GM03348 (cell line): ENCODE data around the gene AMY1A.
"Not testable (repeated sequence)": the region's sequence is repeated elsewhere in the genome, so short reads cannot be mapped to it uniquely, and the experiment has no call there.

Experiments used
- DNase-seq: peaks from one replicate; pipeline ENCODE4 v3.0.0; 2012; ENCODE audit warnings: low spot score

The AMY1A gene

DNA sequence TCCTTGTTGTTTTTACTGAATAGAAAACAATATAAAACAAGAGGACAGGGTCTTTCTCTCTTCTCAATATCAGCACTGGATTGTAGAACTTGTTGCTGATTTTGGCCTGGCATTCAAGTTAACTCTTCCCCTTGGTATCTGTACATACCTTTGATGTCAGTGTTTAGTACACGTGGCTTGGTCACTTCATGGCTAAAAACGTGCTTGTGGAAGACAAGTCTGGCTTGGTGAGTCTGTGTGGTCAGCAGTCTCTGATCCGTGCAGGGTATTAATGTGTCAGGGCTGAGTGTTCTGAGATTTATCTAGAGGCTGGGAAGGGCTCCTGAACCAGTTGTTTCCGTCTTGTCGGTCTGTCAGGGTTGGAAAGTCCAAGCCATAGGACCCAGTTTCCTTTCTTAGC is at the start of gene AMY1A:
Gene AMY1A (plus strand): TSS at position 301 of the 400 bp plus-strand sequence. CDS start 571 bp downstream, outside the sequence.
- not testable (repeated sequence) for DNase-seq

DNA sequence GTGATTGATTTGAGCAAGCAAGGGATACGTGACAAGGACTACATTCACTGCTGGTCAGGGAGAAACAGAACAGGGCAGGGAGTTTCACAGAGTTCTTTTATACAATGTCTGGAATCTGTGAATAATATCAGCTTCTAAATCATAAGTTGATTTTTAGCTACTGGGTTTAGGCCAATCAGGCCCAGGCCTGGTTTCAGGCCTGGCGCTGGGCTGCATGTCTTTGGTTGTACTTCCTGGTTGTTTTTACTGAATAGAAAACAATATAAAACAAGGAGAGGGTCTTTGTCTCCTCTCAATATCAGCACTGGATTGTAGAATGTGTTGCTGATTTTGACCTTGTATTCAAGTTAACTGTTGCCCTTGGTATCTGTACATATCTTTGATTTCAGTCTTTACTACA is 39.2 kb upstream of the AMY1A start:
- DNase-seq: no peak

DNA sequence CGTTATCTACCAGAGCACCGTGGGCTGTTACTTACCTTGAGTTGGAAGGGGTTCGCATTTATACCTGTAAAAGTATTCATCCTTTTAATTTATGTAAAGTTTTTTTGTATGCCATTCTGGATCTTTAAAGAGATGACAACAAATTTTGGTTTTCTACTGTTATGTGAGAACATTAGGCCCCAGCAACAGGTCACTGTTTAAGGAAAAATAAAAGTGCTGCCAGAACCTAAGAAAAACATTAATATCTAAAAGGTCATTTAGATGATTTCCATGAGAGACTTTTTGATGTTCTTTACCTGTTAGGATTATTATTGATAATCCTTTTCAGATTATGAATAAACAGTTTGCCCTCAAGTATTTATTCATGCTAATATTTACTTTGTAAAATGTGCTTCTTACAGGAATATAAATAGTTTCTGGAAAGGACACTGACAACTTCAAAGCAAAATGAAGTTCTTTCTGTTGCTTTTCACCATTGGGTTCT is 38.5 kb upstream of the AMY1A start, which contains the start of gene AMY2A:
Gene AMY2A (plus strand): TSS at position 434 of the 484 bp plus-strand sequence. CDS start 14 bp downstream, at position 448.
- not testable (repeated sequence) for DNase-seq

DNA sequence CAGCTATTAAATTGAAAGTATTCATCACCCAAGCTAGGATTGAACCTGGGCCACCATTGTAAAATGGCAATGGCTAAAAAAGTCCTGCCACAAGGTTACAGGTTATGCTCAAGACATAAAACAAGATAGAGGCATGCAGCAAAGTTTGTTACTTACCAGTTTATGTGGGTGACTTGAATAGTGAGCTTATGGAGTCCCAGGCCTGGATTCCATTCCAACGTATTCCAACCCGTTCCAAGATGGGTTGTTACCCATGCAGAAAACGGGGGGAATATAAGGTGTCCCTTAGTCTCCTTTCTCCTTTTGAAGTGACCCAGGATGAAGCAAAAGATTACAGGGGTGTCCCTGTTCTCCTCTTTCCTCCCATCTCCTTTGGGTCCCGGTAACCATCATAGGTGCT is 28.1 kb upstream of the AMY1A start:
- not testable (repeated sequence) for DNase-seq

DNA sequence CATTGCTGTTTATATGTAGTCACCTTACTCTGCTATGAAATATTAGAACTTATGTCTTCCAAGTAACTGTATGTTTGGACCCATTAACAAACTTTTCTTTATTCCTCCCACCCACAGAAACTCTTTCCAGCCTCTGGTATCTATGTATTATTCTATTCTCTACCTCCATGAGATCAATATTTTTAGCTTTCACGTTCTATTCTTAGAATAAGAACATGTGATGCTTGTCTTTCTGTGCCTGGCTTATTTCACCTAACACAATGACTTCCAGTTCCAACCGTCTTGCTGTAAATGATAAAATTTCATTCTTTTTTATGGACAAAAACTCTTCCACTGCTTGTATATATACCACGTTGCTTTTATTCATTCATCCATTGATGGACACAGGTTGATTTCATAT is 14.4 kb upstream of the AMY1A start:
- DNase-seq: not testable (repeated sequence)

DNA sequence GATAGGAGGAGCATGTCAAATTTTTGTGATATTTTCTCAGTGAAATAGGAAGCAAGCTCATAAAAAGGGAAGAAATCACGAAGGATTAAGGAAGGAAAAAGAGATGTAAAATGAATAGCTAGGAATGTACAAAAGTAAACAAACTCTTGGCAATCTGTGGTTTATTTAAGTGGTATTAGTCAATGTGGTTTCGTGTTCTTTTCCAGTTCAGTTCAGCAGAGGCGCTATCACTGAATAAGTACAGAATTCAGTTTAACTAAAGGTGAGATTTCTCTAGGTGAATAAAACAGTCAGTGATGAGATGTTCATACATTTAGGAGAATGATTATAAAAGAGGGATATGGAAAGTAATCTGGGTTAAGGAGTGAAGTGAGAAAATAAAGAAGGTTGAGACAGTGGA is 11.7 kb upstream of the AMY1A start:
- not testable (repeated sequence) for DNase-seq

DNA sequence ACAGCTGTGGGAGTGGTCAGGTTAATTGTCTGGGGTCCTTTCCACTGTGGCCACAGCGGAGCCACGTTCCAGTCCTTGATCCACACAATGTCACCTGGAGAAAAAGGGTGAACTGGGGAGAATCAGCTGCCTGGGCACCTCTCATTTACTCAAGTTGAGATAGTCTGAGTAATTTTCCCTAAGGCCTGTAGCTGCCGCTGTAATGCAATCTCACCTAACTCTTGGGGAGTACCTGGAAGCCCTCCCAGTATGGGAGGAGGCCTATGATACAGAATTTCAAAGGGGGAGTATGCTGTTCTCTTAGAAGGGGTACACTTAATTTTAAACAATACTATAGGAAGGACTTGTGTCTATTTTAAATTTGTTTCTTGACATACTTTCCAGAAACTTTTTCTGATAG is 5.3 kb upstream of the AMY1A start:
- DNase-seq: not testable (repeated sequence)

DNA sequence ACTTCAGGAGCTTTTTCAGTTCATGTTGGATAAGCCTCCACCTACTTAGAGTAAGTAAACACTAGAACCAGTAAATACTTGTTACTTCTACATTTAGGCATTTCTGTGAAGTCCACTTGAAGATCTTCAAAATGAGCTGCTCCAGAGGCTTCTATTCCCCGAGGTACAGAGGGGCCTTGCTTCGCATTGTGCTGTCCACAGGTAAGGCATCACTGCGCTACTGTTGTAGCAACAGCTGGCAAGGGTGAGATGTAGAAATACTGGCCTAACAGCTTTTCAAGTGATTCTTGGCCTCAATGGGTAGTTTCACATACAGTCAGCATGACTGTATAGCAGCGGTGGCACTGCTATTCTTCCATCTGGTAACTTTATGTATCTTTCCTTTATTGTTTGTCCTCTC is 4.7 kb upstream of the AMY1A start:
- DNase-seq: not testable (repeated sequence)

DNA sequence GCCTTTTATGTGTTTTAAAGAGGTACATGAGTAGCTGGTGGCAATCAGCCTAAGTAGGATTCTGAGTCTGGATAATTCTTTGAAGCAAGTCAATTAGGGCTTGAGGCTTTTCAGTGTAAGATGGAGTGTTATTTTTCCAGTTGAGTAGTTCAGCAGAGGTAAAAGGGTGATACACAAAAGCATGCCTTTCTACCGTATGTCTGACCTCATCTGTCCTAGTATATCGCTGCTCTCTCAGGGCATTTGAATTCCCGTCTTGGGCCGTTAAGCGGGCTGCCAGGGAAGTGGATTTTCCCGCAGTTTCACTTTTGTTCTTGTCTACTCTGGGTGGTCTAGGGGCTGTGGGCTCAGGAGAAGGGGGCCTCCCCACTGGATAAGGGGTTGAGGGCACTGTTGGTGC is 1.4 kb upstream of the AMY1A start:
- not testable (repeated sequence) for DNase-seq

DNA sequence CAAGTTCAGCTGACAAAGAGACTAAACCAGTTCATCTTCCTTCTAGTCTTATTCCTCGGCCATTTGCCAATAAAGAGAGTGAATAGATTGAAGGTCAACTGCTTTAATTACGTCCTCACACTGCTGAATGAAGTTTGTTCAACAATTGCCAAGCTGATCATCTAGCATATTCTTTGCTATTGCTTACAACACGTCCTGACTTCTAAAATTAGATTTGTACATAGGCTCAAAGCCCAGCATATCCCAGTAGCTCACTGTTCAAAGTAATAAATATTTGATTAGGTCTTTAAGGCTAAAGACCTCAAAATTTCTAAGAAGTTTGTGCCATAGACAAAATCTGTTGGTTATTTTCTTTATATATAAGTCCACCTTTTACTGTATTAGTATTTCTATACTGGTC is 20.8 kb downstream of the AMY1A start:
- not testable (repeated sequence) for DNase-seq

DNA sequence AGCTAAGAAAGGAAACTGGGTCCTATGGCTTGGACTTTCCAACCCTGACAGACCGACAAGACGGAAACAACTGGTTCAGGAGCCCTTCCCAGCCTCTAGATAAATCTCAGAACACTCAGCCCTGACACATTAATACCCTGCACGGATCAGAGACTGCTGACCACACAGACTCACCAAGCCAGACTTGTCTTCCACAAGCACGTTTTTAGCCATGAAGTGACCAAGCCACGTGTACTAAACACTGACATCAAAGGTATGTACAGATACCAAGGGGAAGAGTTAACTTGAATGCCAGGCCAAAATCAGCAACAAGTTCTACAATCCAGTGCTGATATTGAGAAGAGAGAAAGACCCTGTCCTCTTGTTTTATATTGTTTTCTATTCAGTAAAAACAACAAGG is 40.5 kb downstream of the AMY1A start, which contains the start of gene AMY1B:
Gene AMY1B (minus strand): TSS at position 101 of the 400 bp plus-strand sequence. CDS start 571 bp downstream, outside the sequence.
- DNase-seq: not testable (repeated sequence)

DNA sequence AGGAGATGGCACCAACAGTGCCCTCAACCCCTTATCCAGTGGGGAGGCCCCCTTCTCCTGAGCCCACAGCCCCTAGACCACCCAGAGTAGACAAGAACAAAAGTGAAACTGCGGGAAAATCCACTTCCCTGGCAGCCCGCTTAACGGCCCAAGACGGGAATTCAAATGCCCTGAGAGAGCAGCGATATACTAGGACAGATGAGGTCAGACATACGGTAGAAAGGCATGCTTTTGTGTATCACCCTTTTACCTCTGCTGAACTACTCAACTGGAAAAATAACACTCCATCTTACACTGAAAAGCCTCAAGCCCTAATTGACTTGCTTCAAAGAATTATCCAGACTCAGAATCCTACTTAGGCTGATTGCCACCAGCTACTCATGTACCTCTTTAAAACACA is 41.9 kb downstream of the AMY1A start:
- not testable (repeated sequence) for DNase-seq

DNA sequence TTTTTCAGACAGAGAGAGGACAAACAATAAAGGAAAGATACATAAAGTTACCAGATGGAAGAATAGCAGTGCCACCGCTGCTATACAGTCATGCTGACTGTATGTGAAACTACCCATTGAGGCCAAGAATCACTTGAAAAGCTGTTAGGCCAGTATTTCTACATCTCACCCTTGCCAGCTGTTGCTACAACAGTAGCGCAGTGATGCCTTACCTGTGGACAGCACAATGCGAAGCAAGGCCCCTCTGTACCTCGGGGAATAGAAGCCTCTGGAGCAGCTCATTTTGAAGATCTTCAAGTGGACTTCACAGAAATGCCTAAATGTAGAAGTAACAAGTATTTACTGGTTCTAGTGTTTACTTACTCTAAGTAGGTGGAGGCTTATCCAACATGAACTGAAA is 45.1 kb downstream of the AMY1A start:
- DNase-seq: not testable (repeated sequence)

DNA sequence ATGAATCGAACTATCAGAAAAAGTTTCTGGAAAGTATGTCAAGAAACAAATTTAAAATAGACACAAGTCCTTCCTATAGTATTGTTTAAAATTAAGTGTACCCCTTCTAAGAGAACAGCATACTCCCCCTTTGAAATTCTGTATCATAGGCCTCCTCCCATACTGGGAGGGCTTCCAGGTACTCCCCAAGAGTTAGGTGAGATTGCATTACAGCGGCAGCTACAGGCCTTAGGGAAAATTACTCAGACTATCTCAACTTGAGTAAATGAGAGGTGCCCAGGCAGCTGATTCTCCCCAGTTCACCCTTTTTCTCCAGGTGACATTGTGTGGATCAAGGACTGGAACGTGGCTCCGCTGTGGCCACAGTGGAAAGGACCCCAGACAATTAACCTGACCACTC is 45.7 kb downstream of the AMY1A start:
- not testable (repeated sequence) for DNase-seq

DNA sequence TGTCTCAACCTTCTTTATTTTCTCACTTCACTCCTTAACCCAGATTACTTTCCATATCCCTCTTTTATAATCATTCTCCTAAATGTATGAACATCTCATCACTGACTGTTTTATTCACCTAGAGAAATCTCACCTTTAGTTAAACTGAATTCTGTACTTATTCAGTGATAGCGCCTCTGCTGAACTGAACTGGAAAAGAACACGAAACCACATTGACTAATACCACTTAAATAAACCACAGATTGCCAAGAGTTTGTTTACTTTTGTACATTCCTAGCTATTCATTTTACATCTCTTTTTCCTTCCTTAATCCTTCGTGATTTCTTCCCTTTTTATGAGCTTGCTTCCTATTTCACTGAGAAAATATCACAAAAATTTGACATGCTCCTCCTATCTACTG is 52.1 kb downstream of the AMY1A start:
- not testable (repeated sequence) for DNase-seq

DNA sequence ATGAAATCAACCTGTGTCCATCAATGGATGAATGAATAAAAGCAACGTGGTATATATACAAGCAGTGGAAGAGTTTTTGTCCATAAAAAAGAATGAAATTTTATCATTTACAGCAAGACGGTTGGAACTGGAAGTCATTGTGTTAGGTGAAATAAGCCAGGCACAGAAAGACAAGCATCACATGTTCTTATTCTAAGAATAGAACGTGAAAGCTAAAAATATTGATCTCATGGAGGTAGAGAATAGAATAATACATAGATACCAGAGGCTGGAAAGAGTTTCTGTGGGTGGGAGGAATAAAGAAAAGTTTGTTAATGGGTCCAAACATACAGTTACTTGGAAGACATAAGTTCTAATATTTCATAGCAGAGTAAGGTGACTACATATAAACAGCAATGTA is 54.8 kb downstream of the AMY1A start:
- DNase-seq: not testable (repeated sequence)
